T-helper 9 cell (primary cell): ENCODE results near the gene EIF5B.
A peak's percentile ranks its signal among the peaks of the same experiment; 100 is the strongest.
"Not testable (repeated sequence)": the region's sequence is repeated elsewhere in the genome, so short reads cannot be mapped to it uniquely, and the experiment has no call there.

Source experiments
- DNase-seq: peaks from one replicate; pipeline ENCODE4 v3.0.0-alpha.2; 2020
- total RNA-seq, 2 donors: gene quantifications; one replicate each; lab custom pipeline; 2026; lab: John Stamatoyannopoulos, UW

Gene EIF5B, protein sequence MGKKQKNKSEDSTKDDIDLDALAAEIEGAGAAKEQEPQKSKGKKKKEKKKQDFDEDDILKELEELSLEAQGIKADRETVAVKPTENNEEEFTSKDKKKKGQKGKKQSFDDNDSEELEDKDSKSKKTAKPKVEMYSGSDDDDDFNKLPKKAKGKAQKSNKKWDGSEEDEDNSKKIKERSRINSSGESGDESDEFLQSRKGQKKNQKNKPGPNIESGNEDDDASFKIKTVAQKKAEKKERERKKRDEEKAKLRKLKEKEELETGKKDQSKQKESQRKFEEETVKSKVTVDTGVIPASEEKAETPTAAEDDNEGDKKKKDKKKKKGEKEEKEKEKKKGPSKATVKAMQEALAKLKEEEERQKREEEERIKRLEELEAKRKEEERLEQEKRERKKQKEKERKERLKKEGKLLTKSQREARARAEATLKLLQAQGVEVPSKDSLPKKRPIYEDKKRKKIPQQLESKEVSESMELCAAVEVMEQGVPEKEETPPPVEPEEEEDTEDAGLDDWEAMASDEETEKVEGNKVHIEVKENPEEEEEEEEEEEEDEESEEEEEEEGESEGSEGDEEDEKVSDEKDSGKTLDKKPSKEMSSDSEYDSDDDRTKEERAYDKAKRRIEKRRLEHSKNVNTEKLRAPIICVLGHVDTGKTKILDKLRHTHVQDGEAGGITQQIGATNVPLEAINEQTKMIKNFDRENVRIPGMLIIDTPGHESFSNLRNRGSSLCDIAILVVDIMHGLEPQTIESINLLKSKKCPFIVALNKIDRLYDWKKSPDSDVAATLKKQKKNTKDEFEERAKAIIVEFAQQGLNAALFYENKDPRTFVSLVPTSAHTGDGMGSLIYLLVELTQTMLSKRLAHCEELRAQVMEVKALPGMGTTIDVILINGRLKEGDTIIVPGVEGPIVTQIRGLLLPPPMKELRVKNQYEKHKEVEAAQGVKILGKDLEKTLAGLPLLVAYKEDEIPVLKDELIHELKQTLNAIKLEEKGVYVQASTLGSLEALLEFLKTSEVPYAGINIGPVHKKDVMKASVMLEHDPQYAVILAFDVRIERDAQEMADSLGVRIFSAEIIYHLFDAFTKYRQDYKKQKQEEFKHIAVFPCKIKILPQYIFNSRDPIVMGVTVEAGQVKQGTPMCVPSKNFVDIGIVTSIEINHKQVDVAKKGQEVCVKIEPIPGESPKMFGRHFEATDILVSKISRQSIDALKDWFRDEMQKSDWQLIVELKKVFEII
- 56.0 to 89.7 reads per million in 2 donors for total RNA-seq

DNA sequence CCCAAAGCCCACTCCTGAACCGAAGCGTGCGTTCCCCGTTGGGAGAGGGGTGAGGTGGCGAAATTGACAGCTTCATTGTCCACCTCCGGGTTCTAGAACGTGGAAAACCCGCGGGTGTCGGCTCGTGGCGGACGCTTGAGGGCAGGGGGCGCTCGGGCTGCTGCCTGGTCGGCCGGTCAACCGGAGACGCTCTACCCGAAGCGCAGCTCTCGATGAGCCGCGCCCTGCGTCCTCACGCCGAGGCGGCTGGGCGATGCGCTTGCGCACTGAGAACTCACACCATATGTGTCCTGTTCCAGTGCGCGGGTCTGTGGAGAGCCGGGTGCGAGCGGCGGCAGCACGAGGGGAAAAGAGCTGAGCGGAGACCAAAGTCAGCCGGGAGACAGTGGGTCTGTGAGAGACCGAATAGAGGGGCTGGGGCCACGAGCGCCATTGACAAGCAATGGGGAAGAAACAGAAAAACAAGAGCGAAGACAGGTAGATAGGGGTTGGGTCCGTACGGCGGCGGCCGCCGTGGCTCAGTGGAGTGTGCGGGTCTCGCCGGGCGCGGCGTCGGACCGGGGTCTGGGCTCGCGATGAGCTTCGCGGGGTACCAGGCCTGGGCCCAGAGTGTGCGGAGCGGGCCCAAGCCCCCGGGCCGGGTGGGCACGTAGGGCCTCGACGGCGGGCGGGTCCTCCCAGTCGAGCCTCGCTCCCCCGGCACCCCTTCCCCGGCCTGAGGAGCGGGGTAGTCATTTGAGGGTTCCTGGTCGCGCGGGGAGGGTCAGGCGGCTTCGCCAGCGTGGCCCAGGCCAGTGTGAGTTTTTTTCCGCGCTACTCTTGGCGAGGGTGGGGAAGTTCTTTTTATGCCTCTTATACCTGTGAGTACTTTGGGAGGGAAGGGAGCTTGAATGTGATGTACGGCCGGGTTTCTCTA is at the start of gene EIF5B:
Gene EIF5B, plus strand, starts transcription at position 277 of the 916 bp plus-strand sequence. Its CDS starts 166 bp downstream, at position 443.
- DNase-seq: peak; percentile 80

DNA sequence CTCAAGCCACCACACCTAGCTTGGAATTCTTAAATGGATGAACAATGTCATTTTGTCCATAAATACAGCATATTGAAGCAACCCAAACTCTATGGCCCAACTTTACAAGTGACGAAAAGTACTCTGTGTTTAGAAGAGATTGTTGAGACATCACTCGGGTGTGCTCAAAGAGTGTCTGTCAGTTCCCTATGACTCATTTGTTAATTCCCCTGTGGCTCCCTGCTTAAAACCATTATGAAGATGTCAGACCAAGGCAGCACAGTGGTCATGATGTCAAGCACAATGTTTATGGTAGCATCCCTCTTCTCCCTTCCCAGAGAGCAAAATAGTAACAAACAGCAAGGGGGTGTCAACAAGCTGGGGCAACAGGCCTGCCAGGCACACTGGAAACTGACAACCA is 39.2 kb upstream of the EIF5B start:
- DNase-seq: no peak

DNA sequence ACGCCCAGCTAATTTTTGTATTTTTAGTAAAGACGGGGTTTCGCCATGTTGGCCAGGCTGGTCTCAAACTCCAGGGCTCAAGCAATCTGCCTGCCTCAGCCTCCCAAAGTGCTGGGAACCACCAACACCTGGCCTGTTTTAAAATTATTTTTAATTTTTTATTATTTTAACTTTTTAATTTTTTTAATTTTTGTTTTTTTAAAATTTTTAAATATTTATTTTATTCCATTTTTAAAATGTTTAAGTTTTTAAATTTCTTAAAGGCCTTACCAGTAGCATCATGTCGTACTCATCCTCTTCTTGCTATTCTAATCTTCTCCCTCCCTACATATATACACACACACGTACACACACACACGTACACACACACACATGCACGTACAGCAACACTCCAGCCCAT is 37.6 kb upstream of the EIF5B start:
- no peak for DNase-seq

DNA sequence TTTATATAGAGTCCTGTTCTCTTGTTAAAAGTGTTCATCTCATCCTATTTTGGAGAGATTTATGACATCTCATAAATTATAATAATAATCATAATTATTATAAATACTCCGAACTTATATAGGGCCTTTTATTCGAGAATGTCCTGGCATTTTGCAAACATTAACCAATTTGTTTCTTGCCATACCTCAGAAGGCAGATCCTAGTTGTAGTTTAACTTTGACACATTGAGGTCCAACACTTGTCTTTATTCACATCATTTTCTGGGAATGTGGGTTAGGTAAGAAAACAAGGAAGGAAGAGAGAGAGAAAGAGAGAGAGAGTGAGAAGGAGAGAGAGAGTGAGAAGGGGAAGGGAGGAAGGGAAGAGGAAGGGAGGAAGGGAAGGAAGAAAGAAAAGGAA is 36.1 kb upstream of the EIF5B start, which contains the start of gene LYG1:
Gene LYG1, minus strand, starts transcription at position 101 of the 400 bp plus-strand sequence. CDS start 5,527 bp downstream, outside the sequence.
- DNase-seq: not testable (repeated sequence)

DNA sequence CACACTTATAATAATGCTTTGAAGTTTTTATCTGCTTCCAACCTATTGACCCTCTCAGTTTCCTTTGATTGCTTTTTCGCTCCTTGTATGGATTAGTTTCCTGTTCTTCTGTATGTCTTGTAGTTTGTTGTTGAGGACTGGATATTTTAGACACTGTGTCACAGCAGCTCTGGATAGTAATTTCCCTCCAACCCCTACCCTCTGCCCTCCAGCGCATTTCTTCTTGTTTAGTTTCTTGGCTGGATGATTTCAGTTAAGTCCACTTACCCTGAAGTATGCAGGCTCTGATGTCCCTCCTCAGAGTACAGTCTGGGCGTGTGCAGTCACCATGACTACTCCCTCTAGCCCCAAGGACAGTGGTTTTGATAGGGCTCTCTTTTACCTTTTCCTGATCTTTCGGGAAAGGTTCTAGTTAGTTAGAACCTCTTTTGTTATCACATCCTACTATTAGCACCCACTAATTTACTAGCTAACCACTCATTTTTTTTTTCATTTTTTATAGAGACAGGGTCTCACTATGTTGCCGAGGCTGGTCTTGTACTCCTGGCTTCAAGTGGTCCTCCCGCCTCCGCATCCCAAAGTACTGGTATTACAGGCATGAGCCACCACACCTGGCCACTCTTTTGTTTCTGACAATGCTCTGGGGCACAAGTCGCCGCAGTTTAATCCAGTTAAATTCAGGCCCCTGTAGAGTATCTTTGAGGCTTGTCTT is 19.9 kb upstream of the EIF5B start:
- no peak for DNase-seq

DNA sequence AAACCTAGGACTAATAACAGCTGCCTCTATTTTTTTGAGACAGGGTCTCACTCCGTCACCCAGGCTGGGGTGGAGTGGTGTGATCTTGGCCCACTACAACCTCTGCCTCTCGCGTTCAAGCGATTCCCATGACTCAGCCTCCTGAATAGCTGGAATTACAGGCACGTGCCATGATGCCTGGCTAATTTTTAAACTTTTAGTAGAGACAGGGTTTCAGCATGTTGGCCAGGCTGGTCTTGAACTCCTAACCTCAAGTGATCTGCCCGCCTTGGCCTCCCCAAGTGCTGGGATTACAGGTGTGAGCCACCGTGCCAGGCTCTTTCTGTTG is 19.4 kb upstream of the EIF5B start:
- not testable (repeated sequence) for DNase-seq

DNA sequence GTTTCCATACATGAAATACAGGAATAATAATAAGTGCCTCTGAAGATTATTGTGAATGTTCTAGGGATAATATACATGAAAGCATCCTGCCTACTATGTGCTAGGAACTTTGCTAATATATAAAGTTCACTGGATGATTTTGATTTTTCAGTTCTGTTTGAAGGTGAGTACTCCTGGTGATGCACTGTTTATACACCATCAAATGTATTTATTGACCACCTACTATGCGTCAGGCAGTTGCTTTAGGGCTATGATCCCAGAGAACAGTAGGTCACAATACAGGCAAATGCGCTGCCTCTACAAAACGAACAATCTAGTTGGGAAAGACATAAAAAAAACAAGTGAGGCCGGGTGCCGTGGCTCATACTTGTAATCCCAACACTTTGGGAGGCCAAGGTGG is 11.8 kb upstream of the EIF5B start:
- no peak for DNase-seq

DNA sequence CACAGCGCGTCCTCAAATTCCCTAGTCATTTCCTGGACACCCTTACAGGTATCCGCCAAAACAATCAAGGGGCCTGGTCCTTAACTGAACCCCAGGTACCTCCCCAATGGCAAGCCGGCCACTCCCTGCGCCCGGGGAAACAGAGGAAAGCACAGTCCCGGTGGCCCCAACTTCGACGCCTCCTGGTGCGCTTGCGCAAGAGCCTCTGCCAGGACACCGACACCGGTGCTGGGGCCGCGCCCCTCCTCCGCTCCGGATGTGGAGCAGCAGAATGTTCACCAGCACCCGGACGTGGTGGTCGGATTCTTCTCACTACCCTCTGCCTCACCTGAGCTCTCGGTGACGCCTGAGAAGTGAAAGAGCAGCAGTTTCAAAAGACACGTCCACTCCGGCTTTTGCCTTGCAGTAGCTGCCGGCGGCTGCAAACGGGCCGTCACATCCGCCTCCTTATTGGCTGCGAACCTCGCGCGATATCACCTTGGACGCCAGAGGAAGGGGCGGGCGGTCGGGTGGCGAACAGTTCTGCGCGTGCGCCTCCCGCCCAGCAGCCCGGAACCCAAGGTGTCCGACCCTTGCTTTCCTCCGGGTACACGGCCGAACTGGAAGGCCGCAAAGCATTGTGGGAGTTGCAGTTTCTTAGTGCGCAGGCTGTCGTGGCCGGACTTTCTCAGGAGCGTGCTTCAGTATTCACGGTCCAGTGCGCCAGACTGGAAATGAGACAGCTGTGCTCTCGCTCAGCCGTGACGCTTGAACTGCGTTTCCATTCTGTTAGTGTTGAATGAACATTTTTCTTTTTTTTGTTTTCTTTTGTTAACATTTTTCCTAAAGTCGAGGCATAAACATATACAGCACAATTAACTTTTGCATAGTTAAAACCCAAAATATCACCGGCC is 1.0 kb upstream of the EIF5B start, which contains the start of gene TXNDC9:
Gene TXNDC9, minus strand, starts transcription at position 423 of the 893 bp plus-strand sequence. CDS start 3,123 bp downstream, outside the sequence.
- DNase-seq: peak; percentile 94

DNA sequence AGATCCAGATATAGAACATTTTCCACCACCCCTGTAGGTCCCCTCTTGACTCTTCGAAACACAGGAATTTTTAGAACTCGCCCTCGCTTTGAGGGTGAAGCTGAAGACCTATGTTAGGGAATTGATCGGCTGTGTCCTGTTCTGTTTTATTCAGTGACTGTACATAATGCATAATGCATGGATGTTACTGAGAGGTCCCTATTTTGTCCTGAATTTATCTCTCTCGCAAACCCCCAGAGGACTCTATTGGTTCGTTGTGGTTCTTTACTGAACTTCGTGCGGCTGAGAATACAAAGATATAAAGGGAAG is 431 bp upstream of the EIF5B start:
- no peak for DNase-seq

DNA sequence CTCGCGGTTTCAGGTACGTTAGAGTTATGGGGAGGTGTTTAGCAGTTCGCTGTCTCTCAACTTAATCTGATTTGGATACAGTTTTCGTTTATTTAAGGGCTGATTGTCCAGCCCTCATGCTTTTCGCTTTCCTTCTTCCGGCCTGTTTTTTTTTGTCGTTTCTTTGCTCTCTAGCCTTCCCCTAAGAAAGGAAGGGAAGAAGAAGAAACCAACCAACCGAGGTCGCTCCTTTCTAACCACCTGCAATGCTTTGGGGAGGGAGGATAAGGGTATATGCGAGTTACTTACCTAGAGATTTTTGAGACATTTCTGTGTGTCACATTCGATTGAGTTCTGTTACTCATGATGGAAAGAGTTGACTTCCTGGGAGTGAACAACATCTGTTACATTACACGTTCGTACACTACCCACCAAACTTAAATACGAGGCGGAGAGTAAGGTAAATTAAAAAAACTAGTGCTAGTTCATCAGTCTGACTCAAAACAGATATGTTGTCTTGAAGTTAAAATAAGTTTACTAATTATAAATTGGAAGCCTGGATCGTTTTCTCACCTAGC is 918 bp downstream of the EIF5B start:
- DNase-seq: no peak

DNA sequence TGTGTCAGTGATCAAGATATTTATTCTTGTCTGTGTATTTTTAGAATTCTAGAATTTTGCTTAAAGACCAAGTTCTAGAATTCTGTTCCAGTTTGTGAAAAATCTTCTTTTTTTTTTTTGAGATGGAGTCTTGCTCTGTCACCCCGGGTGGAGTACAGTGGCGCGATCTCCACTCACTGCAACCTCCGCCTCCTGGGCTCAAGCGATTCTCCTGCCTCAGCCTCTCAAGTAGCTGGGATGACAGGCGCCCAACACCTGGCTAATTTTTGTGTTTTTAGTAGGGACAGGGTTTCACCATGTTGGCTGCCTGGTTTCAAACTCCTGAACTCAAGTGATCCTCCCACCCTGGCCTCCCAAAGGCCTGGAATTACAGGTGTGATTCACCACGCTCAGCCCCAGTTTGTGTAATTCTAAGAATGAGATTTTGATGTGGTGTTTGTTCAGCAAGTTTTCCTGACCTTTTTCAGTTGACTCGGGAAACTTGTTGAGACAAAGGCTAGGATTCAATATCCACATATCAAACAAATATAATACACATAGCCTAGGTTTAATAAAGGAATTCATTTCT is 3.6 kb downstream of the EIF5B start:
- no peak for DNase-seq

DNA sequence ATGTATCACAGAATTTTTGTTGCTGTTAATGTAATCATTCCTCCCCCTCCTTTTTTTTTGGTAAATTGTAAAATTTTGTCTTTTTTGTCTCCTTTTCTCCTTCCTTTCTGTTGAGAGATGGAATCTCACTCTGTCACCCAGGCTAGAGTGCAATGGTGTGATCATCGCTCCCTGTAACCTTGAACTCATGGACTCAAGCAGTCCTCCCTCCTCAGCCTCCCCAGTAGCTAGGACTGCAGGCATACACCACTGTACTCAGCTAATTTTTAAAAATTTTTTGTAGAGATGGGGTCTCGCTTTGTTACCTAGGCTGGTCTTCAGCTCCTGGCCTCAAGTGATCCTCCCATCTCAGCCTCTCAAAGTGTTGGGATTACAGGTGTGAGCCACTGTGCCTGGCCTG is 5.3 kb downstream of the EIF5B start:
- DNase-seq: no peak

DNA sequence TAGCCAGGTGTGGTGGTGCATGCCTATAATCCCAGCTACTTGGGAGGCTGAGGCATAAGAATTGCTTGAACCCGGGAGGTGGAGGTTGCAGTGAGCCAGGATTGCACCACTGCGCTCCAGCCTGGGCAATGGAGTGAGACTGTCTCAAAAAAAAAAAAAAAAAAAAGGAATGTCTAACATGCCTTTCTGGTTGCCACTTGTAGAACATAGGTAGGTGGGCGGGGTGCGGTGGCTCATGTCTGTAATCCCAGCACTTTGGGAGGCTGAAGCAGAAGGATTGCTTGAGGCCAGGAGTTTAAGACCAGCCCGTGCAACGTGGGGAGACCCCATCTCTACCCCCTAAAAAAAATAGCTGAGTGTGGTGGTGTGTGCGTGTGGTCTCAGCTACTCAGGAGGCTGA is 8.3 kb downstream of the EIF5B start:
- not testable (repeated sequence) for DNase-seq

DNA sequence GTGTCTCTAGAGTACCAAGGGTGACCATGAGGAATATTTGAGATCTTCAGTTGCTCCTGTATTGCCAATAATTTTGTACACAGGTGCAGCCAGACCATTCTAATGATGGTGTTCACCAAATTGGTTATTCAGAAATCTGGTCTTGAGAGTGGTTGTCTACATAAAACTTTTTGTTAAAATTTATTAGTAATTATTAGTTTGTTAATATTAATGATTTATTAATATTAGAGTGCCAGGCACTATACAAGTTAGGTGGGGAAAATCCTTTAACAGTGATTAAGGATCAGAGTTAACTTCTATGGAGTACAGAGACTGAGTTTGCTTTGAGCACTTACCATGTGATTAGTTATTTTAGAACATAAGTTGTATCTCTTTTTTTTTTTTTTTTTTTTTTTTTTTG is 9.0 kb downstream of the EIF5B start:
- DNase-seq: no peak

DNA sequence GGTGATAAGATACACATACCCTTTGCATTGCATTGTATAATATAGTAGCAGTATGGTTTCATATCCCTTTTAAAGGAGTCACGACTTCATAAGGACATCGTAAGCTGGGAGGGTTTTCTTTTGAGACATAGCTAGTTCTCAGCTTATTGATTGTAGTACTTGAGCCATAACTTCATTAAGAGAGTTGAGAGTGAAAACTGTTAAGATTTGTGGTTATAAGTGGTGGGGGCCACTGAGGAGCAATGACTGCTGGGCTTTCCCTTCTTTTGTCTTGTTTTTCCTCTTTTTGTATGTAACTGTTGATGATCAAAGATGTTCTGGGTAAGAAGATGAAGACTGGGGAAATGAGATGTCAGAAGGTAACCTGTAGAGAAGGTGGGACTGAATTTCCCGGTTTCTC is 11.0 kb downstream of the EIF5B start:
- no peak for DNase-seq

DNA sequence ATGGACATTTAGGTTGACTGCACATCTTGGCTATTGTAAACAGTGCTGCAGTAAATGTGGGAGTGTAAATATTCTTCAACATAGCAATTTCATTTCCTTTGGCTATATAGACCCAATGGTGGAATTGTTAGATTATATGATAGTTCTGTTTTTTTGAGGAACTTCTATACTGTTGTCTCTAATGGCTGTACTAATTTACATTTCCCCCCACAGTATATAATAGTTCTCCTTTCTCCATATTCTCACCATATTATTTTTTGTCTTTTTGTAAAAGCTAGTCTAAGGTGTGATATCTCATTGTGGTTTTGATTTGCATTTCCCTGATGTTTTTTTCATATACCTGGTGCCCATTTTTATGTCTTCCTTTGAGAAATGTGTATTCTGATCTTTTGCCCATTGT is 13.0 kb downstream of the EIF5B start:
- no peak for DNase-seq

DNA sequence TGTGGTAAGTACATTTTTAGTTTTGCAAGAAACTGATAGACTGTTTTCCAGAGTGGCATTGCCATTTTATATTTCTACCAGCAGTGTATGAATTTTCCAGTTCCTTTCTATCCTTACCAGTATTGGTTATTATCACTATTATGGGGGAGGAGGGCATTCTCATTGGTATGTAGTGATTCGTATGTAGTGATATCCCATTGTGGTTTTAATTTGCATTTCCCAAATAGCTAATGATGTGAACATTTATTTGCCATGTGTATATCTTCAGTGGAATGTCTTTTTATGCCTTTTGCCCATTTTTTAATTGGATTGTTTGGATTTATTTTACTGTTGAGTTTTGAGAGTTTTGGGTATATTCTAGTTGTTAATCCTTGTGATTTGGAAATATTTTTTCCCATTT is 16.9 kb downstream of the EIF5B start:
- no peak for DNase-seq

DNA sequence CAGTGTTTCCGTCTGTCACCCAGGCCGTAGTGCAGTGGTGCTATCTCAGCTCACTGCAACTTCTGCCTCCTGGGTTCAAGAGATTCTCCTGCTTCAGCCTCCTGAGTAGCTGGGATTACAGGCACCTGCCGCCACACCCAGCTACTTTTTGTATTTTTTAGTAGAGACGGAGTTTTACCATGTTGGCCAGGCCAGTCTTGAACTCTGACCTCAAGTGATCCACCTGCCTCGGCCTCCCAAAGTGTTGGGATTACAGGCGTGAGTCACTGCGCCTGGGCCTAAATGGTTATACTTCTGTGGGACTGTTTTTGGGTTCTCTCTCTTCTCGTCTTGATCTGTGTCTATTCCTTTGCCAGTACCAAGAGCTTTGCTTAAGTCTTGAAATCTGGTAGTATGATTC is 17.6 kb downstream of the EIF5B start:
- not testable (repeated sequence) for DNase-seq

DNA sequence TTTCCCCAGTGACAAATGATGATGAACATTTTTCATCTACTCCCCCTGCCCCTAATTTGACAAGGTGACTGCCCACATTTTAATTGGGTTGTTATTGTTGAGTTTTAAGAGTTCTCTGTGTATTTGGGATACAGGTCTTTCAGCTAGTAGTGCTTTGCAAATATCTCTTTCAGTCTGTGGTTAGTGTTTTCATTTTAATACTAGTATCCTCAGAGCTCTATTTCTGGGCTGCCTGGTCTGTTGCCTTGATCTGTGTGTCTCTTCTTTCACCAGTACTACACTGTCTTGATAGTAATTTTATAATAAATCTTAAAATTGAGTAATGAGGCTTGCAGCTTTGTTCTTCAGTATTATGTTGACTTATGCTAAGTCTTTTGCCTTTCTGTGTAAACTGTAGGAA is 19.7 kb downstream of the EIF5B start:
- DNase-seq: no peak

DNA sequence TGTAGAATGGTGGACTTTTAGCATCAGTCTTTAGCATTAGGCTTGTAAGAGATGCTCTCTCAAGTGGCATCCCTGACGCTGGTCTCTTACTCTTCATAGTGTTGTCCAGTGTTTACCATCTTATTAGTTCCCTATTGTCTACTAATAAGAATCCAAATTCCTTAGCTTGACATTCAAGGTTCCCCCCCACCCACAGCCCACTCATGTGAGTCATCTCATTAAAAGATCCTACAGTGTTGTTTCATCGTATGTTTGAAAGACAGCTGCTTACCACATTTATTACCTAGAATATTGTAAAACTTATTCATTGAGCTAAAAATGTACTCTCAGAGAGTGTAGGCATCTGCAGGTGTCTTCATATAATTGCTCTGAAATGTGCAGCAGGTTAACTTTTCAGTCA is 28.5 kb downstream of the EIF5B start:
- no peak for DNase-seq
